Measurements from ENCODE around the gene C1QTNF6.

The C1QTNF6 gene

GRCh38 chr22:37209140-37209845, 21.2 kb upstream of the C1QTNF6 start:
- Histone ChIP-seq H3K27ac (ENCODE audit: extremely low read depth, low read depth, low read length) (no peak overlapping the region), H3K9me3 (ENCODE audit: control insufficient read depth, insufficient read depth, low read depth, low read length) (no peaks in the 10 kb centered on the region), H3K4me3 (ENCODE audit: low read depth, low read length) (no peak overlapping the region), H3K36me3 (ENCODE audit: control insufficient read depth in 2 of 2, insufficient read depth in 1 of 2, low read length in 2 of 2) (no peaks in the 10 kb centered on the region), H3K4me1 (ENCODE audit: control insufficient read depth, insufficient read depth, low read length) (no peaks in the 10 kb centered on the region)
- TF ChIP-seq ZNF248 (tag by site-specific recombination; IDR thresholded peaks at IDR 0.05) (no peak), ZNF239 (tag by site-specific recombination; IDR thresholded peaks at IDR 0.05) (no peak), PATZ1 (tag by site-specific recombination; IDR thresholded peaks at IDR 0.05) (no peak), YY2 (tag by site-specific recombination; IDR thresholded peaks at IDR 0.05) (no peak), SP2 (tag by site-specific recombination; IDR thresholded peaks at IDR 0.05) (no peak), ZNF585B (tag by site-specific recombination; IDR thresholded peaks at IDR 0.05) (no peak), ZNF580 (tag by site-specific recombination; IDR thresholded peaks at IDR 0.05) (no peak), ZNF10 (tag by site-specific recombination; IDR thresholded peaks at IDR 0.05) (no peak), EGR2 (tag by site-specific recombination; IDR thresholded peaks at IDR 0.05; ENCODE audit: low read depth) (no peak), ZNF140 (tag by site-specific recombination; IDR thresholded peaks at IDR 0.05) (no peak), ZNF843 (tag by site-specific recombination; IDR thresholded peaks at IDR 0.05) (no peak), ZNF600 (tag by site-specific recombination; IDR thresholded peaks at IDR 0.05) (no peak), ZBTB10 (tag by site-specific recombination; IDR thresholded peaks at IDR 0.05) (no peak), ZNF837 (tag by site-specific recombination; IDR thresholded peaks at IDR 0.05) (no peak), KLF16 (tag by site-specific recombination; IDR thresholded peaks at IDR 0.05) (no peak), ZNF133 (tag by site-specific recombination; IDR thresholded peaks at IDR 0.05) (no peak), ZBTB44 (tag by site-specific recombination; IDR thresholded peaks at IDR 0.05) (no peak), GLIS2 (tag by site-specific recombination; IDR thresholded peaks at IDR 0.05) (no peak)
- ChIA-PET CTCF (interaction anchor here (0.5 to 3.9 kb wide), 4 partner anchors 9 to 271 kb away, joined by 3 to 24 read pairs (median 4); no protein-coding TSS in a partner anchor), POLR2A (interaction anchor here (1.5 kb wide), 1 partner anchor 10 kb away, joined by 7 read pairs; no protein-coding TSS in a partner anchor)
